HG02798 (cell line): Measurements from ENCODE around the gene ACTG1.
"Not testable (repeated sequence)": the region's sequence is repeated elsewhere in the genome, so short reads cannot be mapped to it uniquely, and the experiment has no call there.

Experiments used
- ATAC-seq: cut with Tn5 transposase; IDR thresholded peaks from one replicate; pipeline ENCODE4 v1.9.1; 2021; ENCODE audit warnings: mild to moderate bottlenecking; ENCODE audit not compliant: unreplicated experiment, poor library complexity

Gene ACTG1

DNA sequence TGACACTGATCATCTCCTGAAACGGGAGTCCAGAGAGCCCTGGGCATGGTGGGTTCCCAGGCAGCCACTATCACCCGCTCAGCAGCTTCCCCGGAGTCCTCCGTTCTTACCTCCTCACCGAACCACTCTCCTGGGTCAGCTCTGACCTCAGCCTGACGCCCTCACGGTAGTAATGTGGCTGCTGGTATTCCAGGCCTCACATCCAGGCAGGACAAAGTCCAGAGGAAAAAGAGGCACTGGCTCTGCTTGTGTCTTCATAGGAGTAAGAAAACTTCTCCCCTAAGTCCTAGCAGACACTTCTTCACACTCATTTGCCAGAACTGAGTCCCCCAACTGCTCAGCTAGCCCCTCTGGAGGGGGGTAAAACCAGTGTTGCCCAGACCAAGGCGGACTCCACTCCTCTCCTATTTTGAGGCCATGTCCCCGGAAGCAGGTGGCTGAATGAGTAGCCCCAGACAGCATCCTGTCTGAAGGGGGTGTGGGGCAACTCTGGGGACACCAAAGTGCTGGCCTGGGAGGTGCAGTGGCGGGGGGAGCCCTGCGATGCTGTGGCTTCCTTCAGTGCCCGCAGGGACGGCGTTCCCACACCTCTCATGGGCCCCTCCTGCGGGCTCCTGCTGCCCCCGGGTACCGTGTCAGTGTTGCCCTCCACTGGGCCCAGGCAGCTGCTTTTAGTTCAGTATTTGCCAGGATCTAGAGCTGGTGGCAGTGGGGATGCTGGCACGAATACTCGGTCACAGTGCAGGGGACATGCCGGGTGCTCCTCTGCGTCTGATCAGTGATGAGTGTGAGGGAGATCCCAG lies 20.9 kb upstream of the ACTG1 start:
- ATAC-seq: no peak

DNA sequence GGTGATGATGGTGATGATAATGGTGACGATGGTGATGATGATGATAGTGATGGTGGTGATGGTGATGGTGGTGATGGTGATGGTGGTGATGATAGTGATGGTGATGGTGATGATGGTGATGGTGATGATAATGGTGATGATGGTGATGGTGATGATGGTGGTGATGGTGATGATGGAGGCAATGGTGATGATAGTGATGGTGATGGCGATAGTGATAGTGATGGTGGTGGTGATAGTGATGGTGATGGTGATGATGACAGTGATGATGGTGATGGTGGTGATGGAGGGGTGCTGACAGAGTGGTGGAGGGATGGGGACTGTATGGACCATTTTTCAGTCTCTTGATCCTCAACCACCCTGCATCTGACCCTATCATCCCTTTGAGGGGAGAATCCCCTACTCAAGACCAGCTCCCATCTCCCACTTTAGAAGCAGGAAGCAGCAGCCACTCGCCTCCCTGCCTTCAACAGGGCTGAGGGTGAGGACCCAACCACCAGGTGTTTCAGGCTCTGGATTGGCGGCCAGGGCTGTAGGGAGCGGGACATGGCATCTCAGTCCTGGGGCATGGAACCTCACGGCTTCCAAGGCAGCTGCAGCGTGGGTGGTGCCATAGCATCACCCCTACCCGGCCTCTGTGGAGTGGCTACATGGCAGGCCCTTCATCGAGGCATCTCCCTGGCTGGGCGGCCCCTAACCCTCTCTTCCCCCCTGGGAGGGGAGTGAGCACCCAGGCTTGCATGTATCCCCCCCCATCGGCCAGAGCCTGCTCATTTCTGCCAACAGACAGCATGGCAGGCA lies 20.1 kb upstream of the ACTG1 start:
- ATAC-seq: no peak

DNA sequence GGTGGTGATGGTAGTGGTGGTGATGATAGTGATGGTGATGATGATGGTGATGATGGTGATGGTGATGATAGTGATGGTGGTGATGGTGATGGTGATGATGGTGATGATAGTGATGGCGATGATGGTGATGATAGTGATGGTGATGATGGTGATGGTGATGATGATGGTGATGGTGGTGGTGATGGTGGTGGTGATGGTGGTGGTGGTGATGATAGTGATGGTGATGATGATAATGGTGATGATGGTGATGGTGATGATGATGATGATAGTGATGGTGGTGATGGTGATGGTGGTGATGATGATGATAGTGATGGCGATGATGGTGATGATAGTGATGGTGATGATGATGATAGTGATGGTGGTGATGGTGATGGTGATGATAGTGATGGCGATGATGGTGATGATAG lies 19.4 kb upstream of the ACTG1 start:
- not testable (repeated sequence) for ATAC-seq

DNA sequence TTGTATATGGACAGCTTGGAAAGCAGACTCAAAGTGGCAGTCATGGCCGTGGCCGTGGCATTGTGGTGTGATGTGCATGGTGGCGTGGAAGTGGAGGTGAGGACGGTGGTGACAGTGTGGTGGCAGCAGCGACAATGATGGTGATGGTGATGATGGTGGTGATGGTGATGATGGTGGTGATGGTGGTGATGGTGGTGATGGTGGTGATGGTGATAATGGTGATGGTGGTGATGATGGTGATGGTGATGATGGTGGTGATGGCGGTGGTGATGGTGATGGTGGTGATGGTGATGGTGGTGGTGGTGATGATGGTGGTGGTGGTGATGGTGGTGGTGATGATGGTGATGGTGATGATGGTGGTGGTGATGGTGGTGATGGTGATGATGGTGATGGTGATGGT lies 18.4 kb upstream of the ACTG1 start:
- ATAC-seq: not testable (repeated sequence)

DNA sequence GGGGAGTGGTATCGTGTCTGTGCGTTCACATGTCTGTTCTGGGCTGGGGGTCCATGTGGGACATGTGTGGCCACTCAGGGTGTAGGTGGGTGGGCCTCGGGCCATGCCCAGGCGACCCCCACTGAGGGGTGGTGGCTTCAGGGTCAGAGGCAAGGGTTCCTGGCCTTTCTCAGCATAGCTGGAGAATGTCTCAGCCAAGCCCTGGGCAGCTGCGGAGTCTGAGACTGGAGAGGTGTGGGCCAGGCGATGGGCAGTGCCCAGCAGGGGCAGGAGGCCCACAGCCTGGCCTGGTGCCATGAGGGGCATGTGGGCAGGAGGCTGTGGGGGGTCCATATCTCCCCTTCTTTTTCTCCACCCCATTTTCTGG lies 16.8 kb upstream of the ACTG1 start:
- no peak for ATAC-seq

DNA sequence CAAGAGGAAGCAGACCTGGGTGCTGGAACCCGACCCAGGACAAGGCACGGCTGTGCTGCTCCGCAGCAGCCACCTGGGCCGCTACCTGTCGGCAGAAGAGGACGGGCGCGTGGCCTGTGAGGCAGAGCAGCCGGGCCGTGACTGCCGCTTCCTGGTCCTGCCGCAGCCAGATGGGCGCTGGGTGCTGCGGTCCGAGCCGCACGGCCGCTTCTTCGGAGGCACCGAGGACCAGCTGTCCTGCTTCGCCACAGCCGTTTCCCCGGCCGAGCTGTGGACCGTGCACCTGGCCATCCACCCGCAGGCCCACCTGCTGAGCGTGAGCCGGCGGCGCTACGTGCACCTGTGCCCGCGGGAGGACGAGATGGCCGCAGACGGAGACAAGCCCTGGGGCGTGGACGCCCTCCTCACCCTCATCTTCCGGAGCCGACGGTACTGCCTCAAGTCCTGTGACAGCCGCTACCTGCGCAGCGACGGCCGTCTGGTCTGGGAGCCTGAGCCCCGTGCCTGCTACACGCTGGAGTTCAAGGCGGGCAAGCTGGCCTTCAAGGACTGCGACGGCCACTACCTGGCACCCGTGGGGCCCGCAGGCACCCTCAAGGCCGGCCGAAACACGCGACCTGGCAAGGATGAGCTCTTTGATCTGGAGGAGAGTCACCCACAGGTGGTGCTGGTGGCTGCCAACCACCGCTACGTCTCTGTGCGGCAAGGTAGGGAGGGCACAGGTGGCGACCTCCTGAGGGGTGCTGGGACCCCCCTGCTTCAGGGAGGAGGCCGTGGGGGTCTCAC lies 16.2 kb upstream of the ACTG1 start:
- no peak for ATAC-seq

DNA sequence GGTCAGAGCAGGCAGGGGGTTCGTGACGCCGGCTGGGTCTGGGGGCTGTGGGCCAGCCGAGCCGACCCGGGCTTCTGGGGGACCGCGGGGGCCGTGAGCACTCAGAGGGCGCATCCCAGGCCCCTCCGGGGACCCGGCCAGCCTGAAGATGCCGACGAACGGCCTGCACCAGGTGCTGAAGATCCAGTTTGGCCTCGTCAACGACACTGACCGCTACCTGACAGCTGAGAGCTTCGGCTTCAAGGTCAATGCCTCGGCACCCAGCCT lies 15.7 kb upstream of the ACTG1 start:
- ATAC-seq: no peak

DNA sequence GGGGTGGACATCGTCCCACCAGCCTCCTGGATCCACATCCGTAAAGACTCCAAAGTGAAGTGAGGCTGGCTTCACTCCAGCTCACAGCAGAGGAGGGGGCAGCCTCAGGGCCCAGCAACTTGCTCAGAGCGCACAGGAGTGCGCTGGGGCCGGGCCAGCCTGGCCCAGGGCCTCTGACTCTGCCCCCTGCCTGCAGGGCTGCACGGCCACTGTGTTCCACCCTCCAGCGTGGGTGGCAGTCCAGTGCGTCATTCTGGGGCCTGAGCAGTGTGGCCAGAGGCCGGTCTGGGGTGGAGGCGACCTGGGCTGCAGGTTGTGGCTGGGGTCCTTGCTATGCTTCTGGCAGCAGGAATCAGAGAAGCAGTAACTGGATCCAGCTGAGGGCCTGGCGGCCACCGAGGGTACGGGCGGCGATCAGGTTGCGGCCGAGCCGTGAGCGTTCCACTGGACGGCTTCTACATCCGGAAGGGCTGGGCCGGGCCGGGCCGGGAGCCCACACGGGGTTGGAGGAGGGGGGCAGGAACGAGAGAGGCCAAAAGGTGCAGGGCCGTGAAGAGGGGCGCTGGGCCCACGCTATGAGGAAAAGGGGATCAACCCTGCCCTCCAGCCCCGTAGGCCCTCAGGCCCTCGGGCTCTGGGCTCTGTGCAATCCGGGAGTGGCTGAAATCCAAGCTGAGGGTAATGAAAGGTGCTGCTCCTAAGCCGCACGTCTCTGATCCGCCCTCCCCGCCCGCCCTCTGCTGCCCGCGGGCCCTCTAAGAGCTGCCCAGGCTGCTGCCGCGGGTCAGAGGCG lies 15.2 kb upstream of the ACTG1 start, which contains the start of gene FSCN2:
Gene FSCN2, plus strand, starts transcription at position 787 of the 793 bp plus-strand sequence. CDS start 155 bp downstream, outside the sequence.
- no peak for ATAC-seq

DNA sequence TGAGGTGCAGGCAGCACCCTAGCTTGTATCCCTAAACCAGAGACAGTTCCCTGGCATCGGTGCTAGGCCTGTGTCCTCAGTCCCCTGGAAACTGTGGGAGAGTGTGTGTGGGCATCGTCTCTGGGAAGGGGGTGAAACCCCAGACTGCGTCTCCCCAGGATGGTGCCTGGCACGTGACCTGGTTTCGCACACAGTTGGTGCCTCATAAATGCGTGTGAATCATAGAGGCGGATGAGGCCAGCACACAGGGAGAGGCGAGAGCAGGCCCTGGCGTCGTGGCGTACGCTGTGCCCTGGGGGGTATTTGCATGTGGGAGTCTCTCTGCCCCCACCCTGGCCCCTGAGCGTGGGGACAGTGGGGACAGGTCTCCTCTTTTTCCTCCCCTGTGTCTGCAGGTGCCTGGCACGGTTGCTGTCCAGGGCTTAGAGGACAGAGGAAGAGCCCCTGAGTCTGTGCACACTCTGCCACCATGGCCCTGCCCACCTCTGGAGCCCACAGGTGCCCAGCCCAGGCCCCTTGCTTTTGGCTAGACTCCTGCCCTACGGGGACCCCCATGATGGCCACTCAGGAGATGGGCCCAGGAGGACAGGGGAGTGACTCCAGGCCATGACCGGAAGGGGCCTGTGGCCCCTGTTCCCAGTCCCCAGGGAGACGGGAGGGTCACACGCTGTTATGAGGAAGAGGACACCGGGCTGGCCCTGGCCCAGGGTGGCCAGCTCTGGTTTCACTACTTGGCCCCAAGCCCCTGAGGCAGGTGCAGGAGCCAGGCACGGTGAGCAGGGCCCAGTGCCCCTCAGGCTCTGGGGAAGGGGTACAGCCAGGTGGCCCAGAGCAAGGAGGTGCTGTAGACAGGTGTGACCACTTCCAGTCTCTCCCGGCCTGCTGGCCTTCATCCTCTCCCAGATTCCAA lies 14.3 kb upstream of the ACTG1 start:
- no peak for ATAC-seq

DNA sequence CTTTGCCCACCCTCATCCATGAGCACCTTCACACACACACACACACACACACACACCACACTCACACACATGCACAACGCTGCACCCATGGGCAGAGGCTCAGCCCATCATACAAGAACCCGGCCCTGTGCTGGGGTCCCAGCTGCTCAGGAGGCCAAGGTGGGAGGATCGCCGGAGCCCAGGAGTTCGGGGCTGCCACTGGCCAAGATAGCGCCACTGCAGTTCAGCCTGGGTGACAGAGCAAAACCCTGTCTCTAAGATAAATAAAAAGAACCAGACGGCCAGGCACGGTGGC lies 12.2 kb upstream of the ACTG1 start:
- ATAC-seq: no peak

DNA sequence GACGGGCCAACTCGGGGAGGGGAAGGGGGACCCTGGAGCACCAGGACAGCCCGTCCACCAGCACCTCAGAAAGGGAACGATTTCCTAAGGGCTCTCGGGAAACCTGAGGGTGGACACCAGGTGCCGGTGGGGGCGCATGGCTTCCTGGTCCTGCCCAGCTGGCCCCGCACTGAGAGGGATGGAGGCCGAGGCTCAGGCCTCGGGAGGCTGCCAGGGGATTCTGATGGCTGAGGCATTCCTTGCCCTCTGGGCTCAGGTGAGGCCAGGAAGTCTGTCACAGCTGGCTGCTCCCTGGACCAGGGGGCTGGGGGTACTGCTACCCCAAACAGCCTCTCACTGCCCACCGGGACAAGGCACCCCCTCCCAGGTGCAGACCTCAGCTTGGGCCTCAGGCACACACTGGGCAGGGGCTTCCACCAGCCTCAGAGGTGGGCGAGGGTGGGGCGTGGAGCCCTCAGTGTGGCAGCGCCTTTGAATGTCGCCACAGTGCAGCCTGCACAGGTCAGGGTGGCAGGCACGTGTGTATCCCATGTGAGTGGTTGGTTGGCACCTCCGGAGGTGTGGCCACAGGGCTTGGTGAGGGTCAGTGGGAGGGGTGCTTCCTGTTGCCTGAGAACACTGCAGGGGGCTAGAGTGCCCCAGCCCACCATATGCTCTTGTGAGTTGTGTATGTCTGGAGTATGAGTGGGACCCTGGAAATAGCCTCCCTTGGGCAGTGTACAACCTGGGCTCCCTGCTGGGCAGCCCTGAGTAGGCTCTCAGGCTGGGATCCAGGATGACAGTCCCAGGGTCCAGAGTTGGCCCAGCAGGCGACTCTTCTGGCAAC lies 11.7 kb upstream of the ACTG1 start:
- no peak for ATAC-seq

DNA sequence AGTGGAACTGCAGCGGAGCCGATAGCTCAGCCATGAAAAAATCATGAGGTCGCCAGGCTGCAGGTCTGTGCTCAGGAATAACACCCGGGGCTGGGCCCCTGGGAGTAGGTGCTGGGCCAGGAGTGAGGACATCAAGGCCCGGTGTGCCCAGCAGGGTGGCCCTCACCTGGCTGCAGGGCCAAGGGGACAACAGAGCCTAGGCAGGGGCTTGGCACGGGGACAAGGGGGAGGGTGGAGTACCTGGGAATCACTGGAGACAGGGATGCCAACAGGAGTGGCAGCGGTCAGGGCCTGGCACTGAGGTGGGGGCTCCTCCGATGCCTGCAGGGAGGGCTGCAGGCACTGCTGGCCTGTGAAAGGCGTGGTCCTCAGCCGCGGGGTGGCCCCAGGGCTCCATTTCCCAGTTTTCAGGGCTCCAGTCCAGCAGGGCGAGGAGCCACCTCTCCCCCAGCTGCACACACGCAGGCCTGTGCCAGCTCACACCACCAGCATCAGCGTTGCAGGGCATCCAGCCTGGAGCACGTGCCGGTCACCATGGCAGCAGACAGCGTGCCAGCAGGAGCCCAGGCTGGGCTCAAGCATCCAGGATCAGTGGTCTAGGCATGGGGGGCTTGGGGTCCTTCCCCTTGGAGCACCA lies 10.9 kb upstream of the ACTG1 start:
- no peak for ATAC-seq

DNA sequence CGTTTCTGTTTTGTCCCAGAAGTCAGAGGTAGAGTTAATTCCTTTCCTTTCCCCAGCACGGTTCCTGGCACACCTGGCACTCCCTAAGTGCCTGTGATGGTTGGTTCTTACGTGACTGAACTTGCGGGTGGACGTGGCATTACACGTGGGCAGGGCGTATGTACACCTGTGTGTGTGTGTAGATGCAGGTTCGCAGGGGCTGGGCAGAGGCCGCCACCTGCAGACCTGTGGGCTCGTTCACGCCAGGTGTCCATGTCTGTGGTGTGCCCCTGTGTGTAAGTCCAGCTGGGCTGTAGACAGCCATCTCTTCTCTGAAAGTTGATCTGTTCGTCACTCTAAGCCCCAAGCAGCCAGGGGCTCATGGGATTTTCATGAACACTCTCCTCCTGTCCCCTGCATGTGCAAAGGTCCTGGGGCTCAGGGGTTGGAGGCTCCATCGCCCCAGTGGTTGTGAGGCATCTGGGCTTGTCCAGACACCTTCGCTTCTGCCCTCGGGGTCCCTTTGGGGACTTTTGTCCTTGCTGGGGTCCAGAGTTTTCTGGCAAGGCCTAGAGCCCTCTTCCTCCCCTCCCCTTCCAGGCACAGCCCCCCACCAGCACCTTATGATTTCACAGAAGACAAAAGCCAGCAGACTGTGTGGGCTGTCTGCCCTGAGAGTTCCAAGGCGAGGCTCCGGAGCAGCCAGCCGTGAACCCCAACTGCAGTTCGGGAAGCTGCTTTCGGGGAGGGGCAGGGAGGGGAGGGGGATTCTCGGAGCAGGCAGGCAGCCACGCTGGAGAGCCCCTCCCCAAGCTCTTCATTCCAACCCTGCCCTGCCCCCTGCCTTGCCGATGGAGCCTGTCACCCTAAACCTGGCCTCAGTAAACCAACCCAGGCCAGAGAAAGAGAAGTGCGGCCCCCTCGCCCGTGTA lies 10.1 kb upstream of the ACTG1 start:
- ATAC-seq: no peak

DNA sequence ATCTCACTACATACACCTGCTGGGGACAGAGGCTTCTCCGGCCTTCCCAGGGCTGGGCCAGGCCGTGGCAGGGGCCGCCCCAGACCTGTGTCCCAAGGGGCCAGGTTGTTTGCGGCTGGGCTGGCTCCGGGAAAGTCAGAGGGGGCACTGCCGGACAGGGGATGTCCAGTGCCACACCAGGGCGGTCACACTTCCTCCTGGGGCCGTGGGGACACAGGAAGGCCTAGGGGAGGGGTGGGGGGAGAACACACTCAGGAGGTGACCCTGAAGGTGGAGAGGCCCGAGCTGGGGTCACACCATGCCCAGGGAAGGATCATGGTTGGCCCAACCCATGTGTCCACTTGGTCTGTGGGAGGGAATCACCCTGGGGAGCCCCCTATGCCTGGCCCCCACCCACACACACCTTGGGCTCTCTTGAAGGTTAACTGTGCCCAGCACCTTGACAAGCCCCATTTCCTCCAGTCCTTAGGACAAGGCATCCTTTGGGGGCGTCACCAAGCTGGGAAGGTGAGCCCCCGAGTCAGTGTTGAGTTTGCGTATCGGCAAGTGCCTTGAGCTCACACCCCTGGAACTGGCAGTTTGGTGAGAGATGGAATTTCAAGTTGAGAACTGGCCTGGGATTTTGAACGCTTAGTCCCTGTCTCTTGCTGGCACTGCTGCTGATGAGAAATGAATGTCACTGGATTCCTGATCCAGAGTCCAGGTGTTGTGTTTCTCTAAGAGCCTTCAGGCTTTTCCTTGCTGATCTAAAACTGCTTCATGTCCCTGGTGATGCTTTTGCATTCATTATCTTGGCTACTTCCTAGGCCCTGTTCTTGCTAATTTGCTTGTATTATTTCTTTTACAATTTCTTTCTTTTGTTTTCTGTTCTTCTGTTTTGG lies 7.7 kb upstream of the ACTG1 start:
- no peak for ATAC-seq

DNA sequence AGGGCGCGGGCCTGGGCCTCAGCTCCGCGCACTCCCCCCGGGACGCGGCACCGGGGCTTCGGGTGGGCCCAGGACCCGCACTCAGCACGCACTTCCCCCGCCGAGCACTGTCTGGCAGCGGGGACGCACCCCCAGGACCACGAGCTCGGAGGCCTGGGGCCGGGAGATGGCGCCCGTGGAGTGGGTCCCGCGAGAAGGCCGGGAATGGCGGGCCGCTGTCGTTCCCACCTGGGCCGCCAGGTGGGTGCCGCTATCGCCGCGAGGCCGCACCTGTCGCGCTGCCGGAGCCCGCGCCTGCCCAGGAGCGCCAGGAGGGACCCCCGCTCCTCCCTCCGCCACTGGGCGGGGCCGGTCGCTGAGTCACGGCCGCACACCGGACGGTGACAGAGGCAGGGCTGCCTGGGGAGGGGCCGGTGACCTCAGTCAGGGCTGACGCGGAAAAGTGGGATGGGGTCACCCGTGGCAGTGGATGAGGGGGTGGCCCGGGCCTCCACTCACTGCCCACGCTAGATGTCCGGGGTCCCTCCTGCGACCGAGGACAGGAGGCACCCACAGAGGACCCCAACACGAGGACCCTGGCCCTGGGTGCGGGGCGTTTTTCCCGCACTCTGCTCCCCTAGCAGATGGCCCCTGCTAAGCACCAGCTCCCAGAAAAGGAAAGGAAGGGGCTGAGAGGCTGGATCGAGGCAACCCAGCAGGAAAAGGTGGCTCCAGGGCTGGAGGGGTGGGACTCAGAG lies 6.9 kb upstream of the ACTG1 start:
- ATAC-seq: peak; percentile 19
